ENCODE data around the gene GRID1.

GRCh38 chr10:86148117-86148516 lies 218.5 kb downstream of the GRID1 start:
- TF ChIP-seq POLR2AphosphoS5 (IDR thresholded peaks at IDR 0.05): no peak
- TF ChIP-seq, protein P1, sequence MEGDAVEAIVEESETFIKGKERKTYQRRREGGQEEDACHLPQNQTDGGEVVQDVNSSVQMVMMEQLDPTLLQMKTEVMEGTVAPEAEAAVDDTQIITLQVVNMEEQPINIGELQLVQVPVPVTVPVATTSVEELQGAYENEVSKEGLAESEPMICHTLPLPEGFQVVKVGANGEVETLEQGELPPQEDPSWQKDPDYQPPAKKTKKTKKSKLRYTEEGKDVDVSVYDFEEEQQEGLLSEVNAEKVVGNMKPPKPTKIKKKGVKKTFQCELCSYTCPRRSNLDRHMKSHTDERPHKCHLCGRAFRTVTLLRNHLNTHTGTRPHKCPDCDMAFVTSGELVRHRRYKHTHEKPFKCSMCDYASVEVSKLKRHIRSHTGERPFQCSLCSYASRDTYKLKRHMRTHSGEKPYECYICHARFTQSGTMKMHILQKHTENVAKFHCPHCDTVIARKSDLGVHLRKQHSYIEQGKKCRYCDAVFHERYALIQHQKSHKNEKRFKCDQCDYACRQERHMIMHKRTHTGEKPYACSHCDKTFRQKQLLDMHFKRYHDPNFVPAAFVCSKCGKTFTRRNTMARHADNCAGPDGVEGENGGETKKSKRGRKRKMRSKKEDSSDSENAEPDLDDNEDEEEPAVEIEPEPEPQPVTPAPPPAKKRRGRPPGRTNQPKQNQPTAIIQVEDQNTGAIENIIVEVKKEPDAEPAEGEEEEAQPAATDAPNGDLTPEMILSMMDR (IDR thresholded peaks at IDR 0.05): no peak
